Heart right ventricle (tissue), 16 donors: Measurements from ENCODE around the gene KRTAP4-8. TPM values are rescaled to one million over a fixed set of nuclear protein-coding genes. Genes with fewer than 3 reads are reported as not detected.
"Not testable (repeated sequence)": the region's sequence is repeated elsewhere in the genome, so short reads cannot be mapped to it uniquely, and the experiment has no call there.

Experiments
- ATAC-seq, 8 donors: fragments of 200-7000 bp; cut with Tn5 transposase; one replicate each; pipeline ENCODE4 v1.9.1; 2020; ENCODE audit warnings: mild to moderate bottlenecking in 8 of 8, moderate library complexity in 8 of 8, moderate number of reproducible peaks in 1 of 8
- DNase-seq, 2 donors: peaks; one replicate each; pipeline ENCODE4 v3.0.0-alpha.2; 2020
- H3K27ac ChIP-seq, 10 donors: fragments of 200-600 bp; sonication (generic) in 2 of 10; one replicate each; pipeline versions ENCODE4 v1.5.0 to v1.8.0; 2020 to 2022; ENCODE audit warnings: mild to moderate bottlenecking in 3 of 10
- H3K27me3 ChIP-seq, 7 donors: fragments of 200-600 bp; one replicate each; pipeline ENCODE4 v1.8.0; 2021 to 2022; ENCODE audit warnings: mild to moderate bottlenecking in 2 of 7
- H3K36me3 ChIP-seq, 9 donors: fragments of 200-600 bp; sonication (generic) in 1 of 9; one replicate each; pipeline versions ENCODE4 v1.5.0 to v1.8.0; 2020 to 2022; ENCODE audit warnings: mild to moderate bottlenecking in 2 of 9
- H3K4me1 ChIP-seq, 9 donors: fragments of 200-600 bp; sonication (generic) in 1 of 9; one replicate each; pipeline versions ENCODE4 v1.5.0 to v1.8.0; 2020 to 2022; ENCODE audit warnings: mild to moderate bottlenecking in 4 of 9
- H3K4me3 ChIP-seq, 10 donors: fragments of 200-600 bp; sonication (generic) in 2 of 10; one replicate each; pipeline versions ENCODE4 v1.5.0 to v1.8.0; 2020 to 2022; ENCODE audit warnings: mild to moderate bottlenecking in 7 of 10, moderate library complexity in 2 of 10
- H3K9me3 ChIP-seq, 11 donors: fragments of 200-600 bp in 10 of 11; sonication (generic) in 2 of 11; one replicate each; pipeline versions ENCODE4 v1.5.0 to v1.8.0; 2013 to 2022; ENCODE audit warnings: mild to moderate bottlenecking in 2 of 11, control low read depth in 1 of 11, moderate library complexity in 1 of 11
- CTCF ChIP-seq, 9 donors: fragments of 200-600 bp; sonication (generic) in 2 of 9; IDR thresholded peaks; one replicate each; pipeline versions ENCODE4 v1.5.0 to v1.8.0; 2021 to 2022; ENCODE audit warnings: antibody characterized with exemption in 9 of 9, mild to moderate bottlenecking in 5 of 9, moderate library complexity in 1 of 9
- WGBS, 2 donors: extraction: QIAGEN DNeasy Blood & Tissue Kit; methylation state at CpG; one replicate each; pipeline ENCODE4 v1.1.7; 2013; ENCODE audit warnings: inconsistent platforms in 1 of 2; 5-methylcytosine and 5-hydroxymethylcytosine counted together
- intact Hi-C, 10 donors: fragments of 100-400 bp; cut with DNase I; formaldehyde crosslinking; loops; one replicate each; pipeline versions ENCODE4 v1.11.1 to v1.14.2; 2022
- polyA plus RNA-seq, 2 donors: library from polyadenylated mRNA; stranded (reverse); fragments of 200-250 nt; gene quantifications; one replicate each; pipeline ENCODE4 v1.2.3, GENCODE V29; 2013
- total RNA-seq, 10 donors: library from RNA; stranded (reverse); fragmentation: NEBNext Ultra II Directional in 3 of 10; extraction: Animal tissue kit (Norgen Biotek cat#: 25700) in 3 of 10; gene quantifications; one replicate each; pipeline versions ENCODE4 v1.2.1 to v1.2.4, GENCODE V29; 2021 to 2023
- donor health status: Arrhythmogenic right ventricular cardiomyopathy.
- donor health status: ischemic (EF 13 %, LVEDD 7.1; RV severe dilation, severe dysfunction).
- donor health status: healthy with polysubstance abuse.
- donor health status: DM: no; HTN: yes; CAD: no.
- donor health status: DM: no; HTN: no; CAD: no.
- donor health status: ischemic (EF 25% LVEDD 6.9; RV normal size, moderate dysfunction).
- donor health status: ischemic (EF 25% LVEDD 5.7; RV mildly dilated, moderate dysfunction).
- donor health status: healthy.
- donor health status: DM: yes; HTN: yes; CAD: no.
- donor health status: Ischemic cardiomyopathy.
- donor health status: ischemic (EF 35%, LVEDD 5.7; RV mildly dilated, moderate dysfunction).
- donor health status: nonischemic (EF 11% LVEDD 7.7; RV severe dilation, severe dysfunction).
- donor health status: DM: yes; HTN: yes; CAD: no.
- donor health status: PGD.
- donor health status: ischemic (EF 29% LVEDD 5.4; RV normal size, mild dysfunction).
- donor health status: nonischemic (EF 23%, LVEDD 6.1; RV moderate dilation, normal function).

The KRTAP4-8 gene
- total and polyA plus RNA-seq, 12 donors, result not detected

GRCh38 chr17:41067281-41067680 lies 30.7 kb downstream of the KRTAP4-8 start:
- ATAC-seq, result no peak
- TF ChIP-seq CTCF (IDR thresholded peaks at IDR 0.05), result no peak
- no peak overlapping the region for H3K27ac ChIP-seq
- intact Hi-C loops, result loop anchor here in 1 of 10 donors (5.0 kb wide), 1 partner anchor 50 kb away; the partner anchor contains the start of gene KRTAP4-11
- H3K4me3 ChIP-seq, result no peak overlapping the region
- H3K9me3 ChIP-seq, result no peaks in the 10 kb centered on the region
- no peaks in the 10 kb centered on the region for H3K36me3 ChIP-seq
- no peak for DNase-seq
- peaks cover 0 to 35% (median 18%) of the 10 kb centered on the region in 7 donors for H3K27me3 ChIP-seq
- H3K4me1 ChIP-seq, result no peaks in the 10 kb centered on the region

- no peak within 1 kb of the TSS for H3K4me3 ChIP-seq
- ATAC-seq, result no peak
- no peak for TF ChIP-seq CTCF (IDR thresholded peaks at IDR 0.05)
- H3K9me3 ChIP-seq, result no peaks in the 10 kb centered on the region
- H3K27me3 ChIP-seq, result peaks cover 0 to 41% (median 22%) of the 10 kb centered on the region in 7 donors
- H3K36me3 ChIP-seq, result no peaks in the 10 kb centered on the region
- intact Hi-C loops, result loop anchor here in 1 of 10 donors (5.0 kb wide), 1 partner anchor 51 kb away; the partner anchor contains the start of gene KRTAP4-11
- no peaks in the 10 kb centered on the region for H3K4me1 ChIP-seq
- no peak within 1 kb of the TSS for H3K27ac ChIP-seq
- WGBS, 2 donors, result 82 to 87% methylated on average over 6 of the region's 6 CpGs
- no peak for DNase-seq
Observed at GRCh38 chr17:41065829-41066624, 31.9 kb downstream of the KRTAP4-8 start, which contains the start of gene KRTAP2-4. KRTAP2-4 (minus strand) TSS chr17:41065879; CDS start chr17:41065845, 34 bp downstream.

- not testable (repeated sequence) for DNase-seq, ATAC-seq, H3K4me3 ChIP-seq, H3K36me3 ChIP-seq, H3K4me1 ChIP-seq, H3K9me3 ChIP-seq, H3K27ac ChIP-seq
- H3K27me3 ChIP-seq, result peaks cover 0 to 48% (median 28%) of the 10 kb centered on the region in 7 donors
- intact Hi-C loops, result loop anchor here in 1 of 10 donors (5.0 kb wide), 1 partner anchor 52 kb away; the partner anchor contains the start of gene KRTAP4-11
- 67 to 78% methylated on average over 7 of the region's 16 CpGs for WGBS, 2 donors
Observed at GRCh38 chr17:41065016-41065689, 32.8 kb downstream of the KRTAP4-8 start.

GRCh38 chr17:41064301-41064700 lies 33.6 kb downstream of the KRTAP4-8 start:
- Histone ChIP-seq H3K36me3 (no peaks in the 10 kb centered on the region), H3K4me3 (no peak overlapping the region), H3K27me3 (peaks cover 0 to 53% (median 35%) of the 10 kb centered on the region in 7 donors), H3K4me1 (no peaks in the 10 kb centered on the region), H3K9me3 (no peaks in the 10 kb centered on the region), H3K27ac (no peak overlapping the region)
- intact Hi-C loops, result no loop called here
- ATAC-seq (no peak), DNase-seq (no peak)
- no peak for TF ChIP-seq CTCF (IDR thresholded peaks at IDR 0.05)
- WGBS, 2 donors, result 84 to 87% methylated on average over 1 of the region's 1 CpG
